ENCODE data around the gene LSG1. TPM values are rescaled to one million over a fixed set of nuclear protein-coding genes. Genes with fewer than 3 reads are reported as not detected.

LSG1 gene
- total and polyA plus RNA-seq, 2 of the 13 experiments (the other 11 are each of a cell fraction or from before 2014, with no cell fraction given), result 21.4 to 32.1 TPM

DNA sequence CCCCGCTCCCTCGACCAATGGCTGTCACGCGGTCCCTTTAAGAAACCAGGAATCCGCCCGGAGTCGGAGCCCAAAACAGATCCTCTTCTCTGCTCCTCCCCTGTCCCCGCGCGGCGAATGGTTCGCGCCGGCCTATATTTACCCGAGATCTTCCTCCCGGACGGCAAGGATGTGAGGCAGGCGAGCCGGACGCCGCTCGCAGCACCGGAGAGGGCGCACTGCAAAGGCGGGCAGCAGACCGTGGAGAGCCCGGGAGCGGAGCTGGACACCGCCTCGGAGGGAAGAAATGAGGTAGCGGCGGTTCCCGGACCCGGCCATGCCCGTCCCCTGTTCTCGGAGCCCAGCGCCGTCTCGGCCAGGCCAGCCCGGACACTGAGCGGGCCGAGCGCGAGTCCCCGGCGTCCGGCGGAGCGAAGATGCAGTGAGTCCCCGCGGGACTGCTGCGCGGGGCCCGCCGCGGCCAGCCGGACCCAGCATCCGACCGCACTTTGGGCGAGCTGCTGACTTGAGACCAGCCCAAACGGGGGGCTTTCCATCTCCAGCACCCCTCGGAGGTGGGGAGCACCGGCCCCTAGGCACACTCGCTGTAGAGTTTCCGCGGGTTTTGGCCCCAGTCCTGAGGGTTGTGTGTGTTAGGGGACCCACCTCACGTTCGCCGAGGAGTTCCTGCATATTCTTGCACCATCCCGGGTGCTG is 13.9 kb upstream of the LSG1 start, which contains the start of gene FAM43A (continued):
- TF ChIP-seq, protein P1, sequence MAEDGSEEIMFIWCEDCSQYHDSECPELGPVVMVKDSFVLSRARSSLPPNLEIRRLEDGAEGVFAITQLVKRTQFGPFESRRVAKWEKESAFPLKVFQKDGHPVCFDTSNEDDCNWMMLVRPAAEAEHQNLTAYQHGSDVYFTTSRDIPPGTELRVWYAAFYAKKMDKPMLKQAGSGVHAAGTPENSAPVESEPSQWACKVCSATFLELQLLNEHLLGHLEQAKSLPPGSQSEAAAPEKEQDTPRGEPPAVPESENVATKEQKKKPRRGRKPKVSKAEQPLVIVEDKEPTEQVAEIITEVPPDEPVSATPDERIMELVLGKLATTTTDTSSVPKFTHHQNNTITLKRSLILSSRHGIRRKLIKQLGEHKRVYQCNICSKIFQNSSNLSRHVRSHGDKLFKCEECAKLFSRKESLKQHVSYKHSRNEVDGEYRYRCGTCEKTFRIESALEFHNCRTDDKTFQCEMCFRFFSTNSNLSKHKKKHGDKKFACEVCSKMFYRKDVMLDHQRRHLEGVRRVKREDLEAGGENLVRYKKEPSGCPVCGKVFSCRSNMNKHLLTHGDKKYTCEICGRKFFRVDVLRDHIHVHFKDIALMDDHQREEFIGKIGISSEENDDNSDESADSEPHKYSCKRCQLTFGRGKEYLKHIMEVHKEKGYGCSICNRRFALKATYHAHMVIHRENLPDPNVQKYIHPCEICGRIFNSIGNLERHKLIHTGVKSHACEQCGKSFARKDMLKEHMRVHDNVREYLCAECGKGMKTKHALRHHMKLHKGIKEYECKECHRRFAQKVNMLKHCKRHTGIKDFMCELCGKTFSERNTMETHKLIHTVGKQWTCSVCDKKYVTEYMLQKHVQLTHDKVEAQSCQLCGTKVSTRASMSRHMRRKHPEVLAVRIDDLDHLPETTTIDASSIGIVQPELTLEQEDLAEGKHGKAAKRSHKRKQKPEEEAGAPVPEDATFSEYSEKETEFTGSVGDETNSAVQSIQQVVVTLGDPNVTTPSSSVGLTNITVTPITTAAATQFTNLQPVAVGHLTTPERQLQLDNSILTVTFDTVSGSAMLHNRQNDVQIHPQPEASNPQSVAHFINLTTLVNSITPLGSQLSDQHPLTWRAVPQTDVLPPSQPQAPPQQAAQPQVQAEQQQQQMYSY (CRISPR knock-in tag; IDR thresholded peaks at IDR 0.05), result peak; percentile 73; the same call in 1 of the 2 replicates
- TF ChIP-seq STAG1 (CRISPR knock-in tag; IDR thresholded peaks at IDR 0.05) (peak; percentile 59), ZMYM4 (CRISPR knock-in tag; IDR thresholded peaks at IDR 0.05) (0 out of 2 replicates have a peak, but pooled peaks have one; percentile 27), KMT2B (CRISPR knock-in tag; IDR thresholded peaks at IDR 0.05) (no peak), ZNF816 (CRISPR knock-in tag; IDR thresholded peaks at IDR 0.05; ENCODE audit: borderline replicate concordance) (no peak), HDAC2 (CRISPR knock-in tag; IDR thresholded peaks at IDR 0.05) (peak; percentile 72; the same call in 1 of the 2 replicates), MYC (CRISPR knock-in tag; IDR thresholded peaks at IDR 0.05; ENCODE audit: borderline replicate concordance) (peak; percentile 47; the same call in 1 of the 2 replicates), KDM5B (CRISPR knock-in tag; IDR thresholded peaks at IDR 0.05; ENCODE audit: borderline replicate concordance) (peak; percentile 49; the same call in 1 of the 2 replicates), ZFP90 (CRISPR knock-in tag; IDR thresholded peaks at IDR 0.05; ENCODE audit: borderline replicate concordance) (peak; percentile 66; the same call in 1 of the 2 replicates), ZNF124 (CRISPR knock-in tag; IDR thresholded peaks at IDR 0.05) (peak; percentile 46; the same call in 1 of the 2 replicates), FOSL2 (CRISPR knock-in tag; IDR thresholded peaks at IDR 0.05) (peak; percentile 53), ZNF451 (CRISPR knock-in tag; IDR thresholded peaks at IDR 0.05) (no peak; the same call in 1 of the 2 replicates), FIP1L1 (IDR thresholded peaks at IDR 0.05; ENCODE audit: borderline replicate concordance, insufficient read depth, low read depth, low read length) (no peak), TRIM24 (CRISPR knock-in tag; IDR thresholded peaks at IDR 0.05) (no peak), BHLHE40 (IDR thresholded peaks at IDR 0.05; ENCODE audit: low read length) (peak; percentile 64), ZMAT3 (CRISPR knock-in tag; conservative IDR thresholded peaks at IDR 0.05) (0 out of 2 replicates have a peak, but pooled peaks have one; percentile 46), SMAD9 (CRISPR knock-in tag; IDR thresholded peaks at IDR 0.05) (no peak)
- TF ChIP-seq, protein P2, sequence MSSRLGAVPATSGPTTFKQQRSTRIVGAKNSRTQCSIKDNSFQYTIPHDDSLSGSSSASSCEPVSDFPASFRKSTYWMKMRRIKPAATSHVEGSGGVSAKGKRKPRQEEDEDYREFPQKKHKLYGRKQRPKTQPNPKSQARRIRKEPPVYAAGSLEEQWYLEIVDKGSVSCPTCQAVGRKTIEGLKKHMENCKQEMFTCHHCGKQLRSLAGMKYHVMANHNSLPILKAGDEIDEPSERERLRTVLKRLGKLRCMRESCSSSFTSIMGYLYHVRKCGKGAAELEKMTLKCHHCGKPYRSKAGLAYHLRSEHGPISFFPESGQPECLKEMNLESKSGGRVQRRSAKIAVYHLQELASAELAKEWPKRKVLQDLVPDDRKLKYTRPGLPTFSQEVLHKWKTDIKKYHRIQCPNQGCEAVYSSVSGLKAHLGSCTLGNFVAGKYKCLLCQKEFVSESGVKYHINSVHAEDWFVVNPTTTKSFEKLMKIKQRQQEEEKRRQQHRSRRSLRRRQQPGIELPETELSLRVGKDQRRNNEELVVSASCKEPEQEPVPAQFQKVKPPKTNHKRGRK (CRISPR knock-in tag; IDR thresholded peaks at IDR 0.05), result no peak
- TF ChIP-seq, protein P3, sequence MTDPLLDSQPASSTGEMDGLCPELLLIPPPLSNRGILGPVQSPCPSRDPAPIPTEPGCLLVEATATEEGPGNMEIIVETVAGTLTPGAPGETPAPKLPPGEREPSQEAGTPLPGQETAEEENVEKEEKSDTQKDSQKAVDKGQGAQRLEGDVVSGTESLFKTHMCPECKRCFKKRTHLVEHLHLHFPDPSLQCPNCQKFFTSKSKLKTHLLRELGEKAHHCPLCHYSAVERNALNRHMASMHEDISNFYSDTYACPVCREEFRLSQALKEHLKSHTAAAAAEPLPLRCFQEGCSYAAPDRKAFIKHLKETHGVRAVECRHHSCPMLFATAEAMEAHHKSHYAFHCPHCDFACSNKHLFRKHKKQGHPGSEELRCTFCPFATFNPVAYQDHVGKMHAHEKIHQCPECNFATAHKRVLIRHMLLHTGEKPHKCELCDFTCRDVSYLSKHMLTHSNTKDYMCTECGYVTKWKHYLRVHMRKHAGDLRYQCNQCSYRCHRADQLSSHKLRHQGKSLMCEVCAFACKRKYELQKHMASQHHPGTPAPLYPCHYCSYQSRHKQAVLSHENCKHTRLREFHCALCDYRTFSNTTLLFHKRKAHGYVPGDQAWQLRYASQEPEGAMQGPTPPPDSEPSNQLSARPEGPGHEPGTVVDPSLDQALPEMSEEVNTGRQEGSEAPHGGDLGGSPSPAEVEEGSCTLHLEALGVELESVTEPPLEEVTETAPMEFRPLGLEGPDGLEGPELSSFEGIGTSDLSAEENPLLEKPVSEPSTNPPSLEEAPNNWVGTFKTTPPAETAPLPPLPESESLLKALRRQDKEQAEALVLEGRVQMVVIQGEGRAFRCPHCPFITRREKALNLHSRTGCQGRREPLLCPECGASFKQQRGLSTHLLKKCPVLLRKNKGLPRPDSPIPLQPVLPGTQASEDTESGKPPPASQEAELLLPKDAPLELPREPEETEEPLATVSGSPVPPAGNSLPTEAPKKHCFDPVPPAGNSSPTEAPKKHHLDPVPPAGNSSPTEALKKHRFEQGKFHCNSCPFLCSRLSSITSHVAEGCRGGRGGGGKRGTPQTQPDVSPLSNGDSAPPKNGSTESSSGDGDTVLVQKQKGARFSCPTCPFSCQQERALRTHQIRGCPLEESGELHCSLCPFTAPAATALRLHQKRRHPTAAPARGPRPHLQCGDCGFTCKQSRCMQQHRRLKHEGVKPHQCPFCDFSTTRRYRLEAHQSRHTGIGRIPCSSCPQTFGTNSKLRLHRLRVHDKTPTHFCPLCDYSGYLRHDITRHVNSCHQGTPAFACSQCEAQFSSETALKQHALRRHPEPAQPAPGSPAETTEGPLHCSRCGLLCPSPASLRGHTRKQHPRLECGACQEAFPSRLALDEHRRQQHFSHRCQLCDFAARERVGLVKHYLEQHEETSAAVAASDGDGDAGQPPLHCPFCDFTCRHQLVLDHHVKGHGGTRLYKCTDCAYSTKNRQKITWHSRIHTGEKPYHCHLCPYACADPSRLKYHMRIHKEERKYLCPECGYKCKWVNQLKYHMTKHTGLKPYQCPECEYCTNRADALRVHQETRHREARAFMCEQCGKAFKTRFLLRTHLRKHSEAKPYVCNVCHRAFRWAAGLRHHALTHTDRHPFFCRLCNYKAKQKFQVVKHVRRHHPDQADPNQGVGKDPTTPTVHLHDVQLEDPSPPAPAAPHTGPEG (CRISPR knock-in tag; IDR thresholded peaks at IDR 0.05), result peak; percentile 70; the same call in 1 of the 2 replicates

Data from HepG2 (cell line).